Liver (tissue), 9 donors: ENCODE measurements around the gene EMP1. TPM values are rescaled to one million over a fixed set of nuclear protein-coding genes. Genes with fewer than 3 reads are reported as not detected.

Source experiments
- DNase-seq: peaks from one replicate; pipeline ENCODE4 v3.0.0-alpha.2; 2017; ENCODE audit warnings: low spot score
- H3K27ac ChIP-seq, 2 donors: one replicate each; pipeline ENCODE4 v1.7.0; 2013; ENCODE audit warnings: inconsistent platforms in 2 of 2, low read length in 2 of 2, control low read depth in 1 of 2, low read depth in 1 of 2, mild to moderate bottlenecking in 1 of 2
- H3K27me3 ChIP-seq, 4 donors: one replicate each; pipeline versions ENCODE4 v1.6.1 to v1.7.0; 2013; ENCODE audit warnings: low read length in 3 of 4, inconsistent platforms in 1 of 4, mild to moderate bottlenecking in 1 of 4, moderate library complexity in 1 of 4; ENCODE audit not compliant: control insufficient read depth in 4 of 4, insufficient read depth in 4 of 4
- H3K36me3 ChIP-seq, 4 donors: one replicate each; pipeline versions ENCODE4 v1.6.1 to v1.7.0; 2013; ENCODE audit warnings: low read length in 3 of 4, mild to moderate bottlenecking in 3 of 4, low read depth in 1 of 4, moderate library complexity in 1 of 4; ENCODE audit not compliant: control insufficient read depth in 4 of 4, insufficient read depth in 3 of 4
- H3K4me1 ChIP-seq, 4 donors: one replicate each; pipeline versions ENCODE4 v1.6.1 to v1.7.0; 2013; ENCODE audit warnings: low read length in 3 of 4, mild to moderate bottlenecking in 3 of 4, moderate library complexity in 1 of 4; ENCODE audit not compliant: control insufficient read depth in 4 of 4, insufficient read depth in 4 of 4
- H3K4me3 ChIP-seq, 3 donors: one replicate each; pipeline versions ENCODE4 v1.6.1 to v1.7.0; 2013; ENCODE audit warnings: low read length in 3 of 3, control low read depth in 1 of 3, low read depth in 1 of 3, mild to moderate bottlenecking in 1 of 3
- H3K9ac ChIP-seq, 2 donors: one replicate each; pipeline ENCODE4 v1.7.0; 2013; ENCODE audit warnings: low read length in 2 of 2, mild to moderate bottlenecking in 2 of 2, moderate library complexity in 2 of 2, control low read depth in 1 of 2, low read depth in 1 of 2
- H3K9me3 ChIP-seq, 4 donors: one replicate each; pipeline versions ENCODE4 v1.6.1 to v1.7.0; 2013; ENCODE audit warnings: low read length in 3 of 4; ENCODE audit not compliant: control insufficient read depth in 4 of 4
- EGR1 ChIP-seq, 2 donors: IDR thresholded peaks; 2 replicates each; pipeline ENCODE4 v1.6.1; 2016 to 2018; ENCODE audit warnings: antibody characterized with exemption in 2 of 2, low read depth in 2 of 2
- FOXA1 ChIP-seq: IDR thresholded peaks from 2 replicates; pipeline ENCODE4 v1.6.1; 2016; ENCODE audit warnings: antibody characterized with exemption
- FOXA2 ChIP-seq: IDR thresholded peaks from 2 replicates; pipeline ENCODE4 v1.6.1; 2016; ENCODE audit warnings: antibody characterized with exemption
- GABPA ChIP-seq, 2 donors: IDR thresholded peaks in 1 of 2; conservative IDR thresholded peaks in 1 of 2; 2 replicates each; pipeline ENCODE4 v1.6.1; 2016; ENCODE audit warnings: antibody characterized with exemption in 2 of 2, mild to moderate bottlenecking in 1 of 2, moderate library complexity in 1 of 2
- HNF4A ChIP-seq, 2 donors: conservative IDR thresholded peaks; 2 replicates each; pipeline ENCODE4 v1.6.1; 2016; ENCODE audit warnings: antibody characterized with exemption in 2 of 2, mild to moderate bottlenecking in 2 of 2
- HNF4G ChIP-seq: IDR thresholded peaks from 2 replicates; pipeline ENCODE4 v1.6.1; 2016; ENCODE audit warnings: antibody characterized with exemption
- JUND ChIP-seq, 2 donors: IDR thresholded peaks; 2 replicates each; pipeline ENCODE4 v1.6.1; 2016; ENCODE audit warnings: antibody characterized with exemption in 2 of 2
- NR2F2 ChIP-seq: IDR thresholded peaks from 2 replicates; pipeline ENCODE4 v1.6.1; 2016; ENCODE audit warnings: antibody characterized with exemption
- RAD21 ChIP-seq, 2 donors: IDR thresholded peaks; 2 replicates each; pipeline ENCODE4 v1.6.1; 2016; ENCODE audit warnings: antibody characterized with exemption in 2 of 2, mild to moderate bottlenecking in 2 of 2
- RXRA ChIP-seq, 2 donors: IDR thresholded peaks; 2 replicates each; pipeline ENCODE4 v1.6.1; 2017 to 2018; ENCODE audit warnings: antibody characterized with exemption in 2 of 2, mild to moderate bottlenecking in 1 of 2
- SP1 ChIP-seq: IDR thresholded peaks from 2 replicates; pipeline ENCODE4 v1.6.1; 2018; ENCODE audit warnings: antibody characterized with exemption, mild to moderate bottlenecking
- TAF1 ChIP-seq: conservative IDR thresholded peaks from 2 replicates; pipeline ENCODE4 v1.6.1; 2016; ENCODE audit warnings: antibody characterized with exemption, mild to moderate bottlenecking
- YY1 ChIP-seq: IDR thresholded peaks from 2 replicates; pipeline ENCODE4 v1.6.1; 2016; ENCODE audit warnings: antibody characterized with exemption, mild to moderate bottlenecking
- WGBS: extraction: QIAGEN DNeasy Blood & Tissue Kit; methylation state at CpG from one replicate; pipeline ENCODE4 v1.1.7; 2013; 5-methylcytosine and 5-hydroxymethylcytosine counted together
- polyA plus RNA-seq, 2 donors: library from polyadenylated mRNA; stranded (reverse) in 1 of 2; unstranded in 1 of 2; fragments of 200-250 nt in 1 of 2; fragments of >200 nt in 1 of 2; fragmentation: Nextera tagmentation in 1 of 2; extraction: Ambion mirVana in 1 of 2; gene quantifications; one replicate each; pipeline versions ENCODE4 v1.2.1 to v1.2.3, GENCODE V29; 2013 to 2015
- total RNA-seq, 2 donors: library from RNA; depleted of rRNA; stranded (reverse); fragments of >200 nt; gene quantifications; one replicate each; pipeline ENCODE4 v1.2.3, GENCODE V29; 2014
- TF ChIP-seq, protein P1 (sequence below): IDR thresholded peaks from 2 replicates; pipeline ENCODE4 v1.6.1; 2016; ENCODE audit warnings: antibody characterized with exemption, mild to moderate bottlenecking
- TF ChIP-seq, protein P2 (sequence below): IDR thresholded peaks from 2 replicates; pipeline ENCODE4 v1.6.1; 2016; ENCODE audit warnings: antibody characterized with exemption
- TF ChIP-seq, protein P3 (sequence below): IDR thresholded peaks from 2 replicates; pipeline ENCODE4 v1.6.1; 2016; ENCODE audit warnings: antibody characterized with exemption
- TF ChIP-seq, protein P4 (sequence below): IDR thresholded peaks from 2 replicates; pipeline ENCODE4 v1.6.1; 2016; ENCODE audit warnings: antibody characterized with exemption
- donor health status: healthy.
- donor health status: healthy.
- donor health status: healthy.
- donor health status: healthy.
- donor health status: healthy.

The EMP1 gene
- total and polyA plus RNA-seq, 4 donors, result 1.6 to 5.6 (median 3.6) TPM

DNA sequence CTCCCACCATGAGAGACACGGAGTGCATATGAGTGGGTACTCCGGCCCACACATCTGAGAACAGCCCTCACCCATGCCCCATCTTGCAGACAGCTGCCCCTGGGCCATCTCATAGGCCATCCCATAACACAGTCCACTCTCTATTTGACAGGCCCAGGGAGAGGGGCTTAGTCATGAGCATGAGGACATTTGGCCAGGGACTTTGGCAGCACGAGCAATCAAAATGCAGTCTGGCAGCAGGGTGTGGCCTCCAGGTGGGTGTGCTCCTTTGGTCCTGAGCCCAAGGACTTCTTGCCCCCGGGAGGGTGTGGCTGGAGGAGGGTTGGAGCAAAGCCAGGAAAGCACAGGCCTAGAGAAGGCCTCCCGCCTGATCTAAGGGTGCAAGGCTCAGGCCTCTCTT is 25.6 kb downstream of the EMP1 start:
- H3K9me3 ChIP-seq, result peaks cover 0 to 2% (median 0%) of the 10 kb centered on the region in 4 donors
- TF ChIP-seq, protein P1, sequence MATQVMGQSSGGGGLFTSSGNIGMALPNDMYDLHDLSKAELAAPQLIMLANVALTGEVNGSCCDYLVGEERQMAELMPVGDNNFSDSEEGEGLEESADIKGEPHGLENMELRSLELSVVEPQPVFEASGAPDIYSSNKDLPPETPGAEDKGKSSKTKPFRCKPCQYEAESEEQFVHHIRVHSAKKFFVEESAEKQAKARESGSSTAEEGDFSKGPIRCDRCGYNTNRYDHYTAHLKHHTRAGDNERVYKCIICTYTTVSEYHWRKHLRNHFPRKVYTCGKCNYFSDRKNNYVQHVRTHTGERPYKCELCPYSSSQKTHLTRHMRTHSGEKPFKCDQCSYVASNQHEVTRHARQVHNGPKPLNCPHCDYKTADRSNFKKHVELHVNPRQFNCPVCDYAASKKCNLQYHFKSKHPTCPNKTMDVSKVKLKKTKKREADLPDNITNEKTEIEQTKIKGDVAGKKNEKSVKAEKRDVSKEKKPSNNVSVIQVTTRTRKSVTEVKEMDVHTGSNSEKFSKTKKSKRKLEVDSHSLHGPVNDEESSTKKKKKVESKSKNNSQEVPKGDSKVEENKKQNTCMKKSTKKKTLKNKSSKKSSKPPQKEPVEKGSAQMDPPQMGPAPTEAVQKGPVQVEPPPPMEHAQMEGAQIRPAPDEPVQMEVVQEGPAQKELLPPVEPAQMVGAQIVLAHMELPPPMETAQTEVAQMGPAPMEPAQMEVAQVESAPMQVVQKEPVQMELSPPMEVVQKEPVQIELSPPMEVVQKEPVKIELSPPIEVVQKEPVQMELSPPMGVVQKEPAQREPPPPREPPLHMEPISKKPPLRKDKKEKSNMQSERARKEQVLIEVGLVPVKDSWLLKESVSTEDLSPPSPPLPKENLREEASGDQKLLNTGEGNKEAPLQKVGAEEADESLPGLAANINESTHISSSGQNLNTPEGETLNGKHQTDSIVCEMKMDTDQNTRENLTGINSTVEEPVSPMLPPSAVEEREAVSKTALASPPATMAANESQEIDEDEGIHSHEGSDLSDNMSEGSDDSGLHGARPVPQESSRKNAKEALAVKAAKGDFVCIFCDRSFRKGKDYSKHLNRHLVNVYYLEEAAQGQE, result no peak
- TF ChIP-seq, protein P2, sequence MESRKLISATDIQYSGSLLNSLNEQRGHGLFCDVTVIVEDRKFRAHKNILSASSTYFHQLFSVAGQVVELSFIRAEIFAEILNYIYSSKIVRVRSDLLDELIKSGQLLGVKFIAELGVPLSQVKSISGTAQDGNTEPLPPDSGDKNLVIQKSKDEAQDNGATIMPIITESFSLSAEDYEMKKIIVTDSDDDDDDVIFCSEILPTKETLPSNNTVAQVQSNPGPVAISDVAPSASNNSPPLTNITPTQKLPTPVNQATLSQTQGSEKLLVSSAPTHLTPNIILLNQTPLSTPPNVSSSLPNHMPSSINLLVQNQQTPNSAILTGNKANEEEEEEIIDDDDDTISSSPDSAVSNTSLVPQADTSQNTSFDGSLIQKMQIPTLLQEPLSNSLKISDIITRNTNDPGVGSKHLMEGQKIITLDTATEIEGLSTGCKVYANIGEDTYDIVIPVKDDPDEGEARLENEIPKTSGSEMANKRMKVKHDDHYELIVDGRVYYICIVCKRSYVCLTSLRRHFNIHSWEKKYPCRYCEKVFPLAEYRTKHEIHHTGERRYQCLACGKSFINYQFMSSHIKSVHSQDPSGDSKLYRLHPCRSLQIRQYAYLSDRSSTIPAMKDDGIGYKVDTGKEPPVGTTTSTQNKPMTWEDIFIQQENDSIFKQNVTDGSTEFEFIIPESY, result no peak
- TF ChIP-seq TAF1 (no peak), FOXA2 (no peak)
- WGBS, result 90% methylated on average over 5 of the region's 5 CpGs
- no peaks in the 10 kb centered on the region for H3K36me3 ChIP-seq
- no peak for DNase-seq
- H3K27ac ChIP-seq, result no peak overlapping the region
- H3K4me3 ChIP-seq, result no peak overlapping the region
- H3K4me1 ChIP-seq, result no peaks in the 10 kb centered on the region
- no peaks in the 10 kb centered on the region for H3K27me3 ChIP-seq
- H3K9ac ChIP-seq, result no peak overlapping the region

DNA sequence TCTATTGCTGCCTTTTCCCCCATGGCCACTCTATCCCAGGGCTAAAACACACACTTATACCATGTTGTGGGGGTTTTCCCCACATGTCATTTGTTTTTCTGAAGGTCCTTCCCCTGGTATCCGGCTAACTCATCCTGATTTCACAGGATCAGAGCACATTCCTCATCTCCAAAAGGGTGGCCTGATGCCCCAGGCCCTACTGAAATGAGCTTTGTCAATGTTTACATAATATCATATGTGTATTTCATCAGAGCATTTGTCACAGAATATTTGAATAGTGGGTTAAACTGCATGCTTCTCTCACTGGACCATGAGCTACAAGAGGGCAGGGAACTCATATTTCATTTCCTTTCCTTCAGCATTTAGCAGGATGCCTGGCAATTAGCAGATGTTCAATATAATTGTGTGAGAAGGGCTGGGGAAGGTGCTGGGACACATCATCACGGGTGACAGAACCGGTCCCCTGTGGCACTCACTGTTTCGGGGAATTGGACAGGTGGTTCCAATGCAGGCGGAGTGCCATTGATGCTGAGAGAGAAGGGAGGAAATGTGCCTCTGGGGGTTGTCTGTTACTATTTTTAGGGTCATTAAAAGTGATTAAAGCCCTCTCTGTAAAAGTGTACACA is 26.8 kb downstream of the EMP1 start:
- Histone ChIP-seq H3K4me1 (no peaks in the 10 kb centered on the region), H3K4me3 (no peak overlapping the region), H3K9ac (no peak overlapping the region), H3K27ac (no peak overlapping the region), H3K36me3 (no peaks in the 10 kb centered on the region), H3K9me3 (peaks cover 0 to 2% (median 0%) of the 10 kb centered on the region in 4 donors), H3K27me3 (no peaks in the 10 kb centered on the region)
- DNase-seq, result no peak
- no peak for TF ChIP-seq JUND (IDR thresholded peaks at IDR 0.05)
- WGBS, result 86% methylated on average over 5 of the region's 5 CpGs

DNA sequence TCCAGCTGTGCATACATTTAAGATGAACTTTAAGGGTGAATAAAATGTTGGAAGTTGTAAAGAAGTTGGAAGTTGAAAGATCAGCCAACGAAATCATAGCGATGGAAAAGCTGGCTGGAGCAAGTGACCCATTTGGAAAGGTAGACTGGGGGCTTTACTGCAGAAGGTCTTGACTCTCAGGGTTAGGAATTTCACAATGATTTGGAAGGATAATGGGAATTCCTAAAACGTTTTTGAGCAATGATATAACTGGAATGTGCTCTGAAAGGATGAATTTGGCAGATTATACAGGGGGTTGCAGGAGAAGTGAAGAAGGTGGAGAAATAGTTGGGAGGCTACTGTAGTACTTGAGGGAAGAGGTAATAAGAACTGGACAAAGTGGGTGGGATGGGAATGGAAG is 27.4 kb downstream of the EMP1 start:
- 70% methylated on average over 3 of the region's 3 CpGs for WGBS
- Histone ChIP-seq H3K4me1 (no peaks in the 10 kb centered on the region), H3K4me3 (no peak overlapping the region), H3K9ac (no peak overlapping the region), H3K36me3 (no peaks in the 10 kb centered on the region), H3K27ac (no peak overlapping the region), H3K27me3 (no peaks in the 10 kb centered on the region), H3K9me3 (peaks cover 0 to 2% (median 0%) of the 10 kb centered on the region in 4 donors)
- no peak for TF ChIP-seq EGR1 (IDR thresholded peaks at IDR 0.05; ENCODE audit: low read depth in 2 of 2)
- TF ChIP-seq RXRA (IDR thresholded peaks at IDR 0.05), result no peak
- TF ChIP-seq, protein P3, sequence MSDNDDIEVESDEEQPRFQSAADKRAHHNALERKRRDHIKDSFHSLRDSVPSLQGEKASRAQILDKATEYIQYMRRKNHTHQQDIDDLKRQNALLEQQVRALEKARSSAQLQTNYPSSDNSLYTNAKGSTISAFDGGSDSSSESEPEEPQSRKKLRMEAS, result no peak
- TF ChIP-seq SP1, result no peak
- no peak for TF ChIP-seq GABPA (IDR thresholded peaks at IDR 0.05 in 1 of 2, conservative IDR thresholded peaks at IDR 0.05 in 1 of 2)
- no peak for TF ChIP-seq YY1
- TF ChIP-seq JUND (IDR thresholded peaks at IDR 0.05), result no peak
- no peak for TF ChIP-seq HNF4G
- TF ChIP-seq, protein P1, result no peak
- TF ChIP-seq RAD21 (IDR thresholded peaks at IDR 0.05), result no peak
- TF ChIP-seq NR2F2, result no peak
- TF ChIP-seq, protein P4, sequence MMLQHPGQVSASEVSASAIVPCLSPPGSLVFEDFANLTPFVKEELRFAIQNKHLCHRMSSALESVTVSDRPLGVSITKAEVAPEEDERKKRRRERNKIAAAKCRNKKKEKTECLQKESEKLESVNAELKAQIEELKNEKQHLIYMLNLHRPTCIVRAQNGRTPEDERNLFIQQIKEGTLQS, result no peak
- no peak for TF ChIP-seq FOXA1
- no peak for TF ChIP-seq TAF1
- no peak for TF ChIP-seq HNF4A (conservative IDR thresholded peaks at IDR 0.05)
- DNase-seq, result no peak
